DMS 273 (cell line): ENCODE measurements around the gene NTM.

Source experiments
- DNase-seq: peaks from one replicate; lab custom pipeline; 2025; ENCODE audit not compliant: unreplicated experiment; lab: John Stamatoyannopoulos, UW

The NTM gene

DNA sequence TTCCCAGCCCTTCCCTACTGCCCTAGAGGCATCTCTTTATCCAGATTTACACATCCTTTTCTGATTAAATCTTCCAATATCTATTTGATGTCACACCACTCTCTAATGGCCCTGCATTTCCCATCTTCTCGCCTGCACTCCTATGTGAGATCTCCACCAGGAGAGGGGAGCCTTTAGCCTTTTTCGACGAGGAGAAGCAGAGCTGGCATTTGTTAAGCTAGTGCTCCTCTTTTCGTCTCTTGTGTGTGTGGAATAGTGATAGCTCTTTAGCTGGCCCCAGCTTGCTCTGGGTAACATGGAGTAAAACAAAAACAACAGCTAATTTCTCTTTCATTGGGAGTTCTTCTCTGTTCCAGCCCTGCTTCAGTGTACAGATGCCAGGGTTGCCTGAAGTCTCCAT lies 536.5 kb downstream of the NTM start:
- no peak for DNase-seq

DNA sequence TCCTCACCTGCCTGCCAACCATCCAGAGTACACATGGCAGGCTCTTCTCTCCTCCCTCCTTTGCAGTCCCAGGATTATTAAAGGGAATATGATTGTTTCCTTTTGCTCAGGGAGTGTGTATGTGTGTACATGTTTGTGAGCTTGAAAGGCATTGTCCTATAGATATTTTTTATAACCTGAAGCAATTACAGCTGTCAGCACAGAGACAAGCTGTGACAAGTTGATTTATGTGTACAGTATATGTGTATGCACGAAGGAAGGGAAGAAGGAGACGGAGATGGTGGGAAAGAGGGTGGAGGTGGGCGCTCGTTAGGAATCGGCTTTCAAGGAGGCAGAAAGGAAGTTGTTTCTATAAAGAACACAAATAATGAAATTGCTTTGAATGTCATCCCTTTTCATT lies 537.0 kb downstream of the NTM start:
- no peak for DNase-seq

DNA sequence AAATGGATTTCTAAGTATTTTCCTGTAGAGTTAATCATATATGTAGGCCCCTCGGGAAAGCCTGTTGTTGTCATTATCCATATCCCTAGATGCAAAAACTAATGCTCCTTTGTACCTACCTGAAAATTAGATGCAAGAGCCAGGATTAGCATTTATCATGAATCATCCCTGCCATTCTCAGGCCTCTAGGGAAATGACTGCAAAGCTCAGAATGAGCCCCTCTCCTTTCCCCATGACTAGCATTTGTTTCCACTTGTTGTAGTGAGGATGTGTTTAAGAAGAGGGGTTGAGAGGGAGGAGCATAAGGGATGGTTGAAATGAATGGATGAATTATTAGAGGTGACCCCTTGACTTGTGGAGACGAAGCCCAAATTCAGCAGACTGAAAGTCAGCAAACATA lies 537.9 kb downstream of the NTM start:
- DNase-seq = no peak

DNA sequence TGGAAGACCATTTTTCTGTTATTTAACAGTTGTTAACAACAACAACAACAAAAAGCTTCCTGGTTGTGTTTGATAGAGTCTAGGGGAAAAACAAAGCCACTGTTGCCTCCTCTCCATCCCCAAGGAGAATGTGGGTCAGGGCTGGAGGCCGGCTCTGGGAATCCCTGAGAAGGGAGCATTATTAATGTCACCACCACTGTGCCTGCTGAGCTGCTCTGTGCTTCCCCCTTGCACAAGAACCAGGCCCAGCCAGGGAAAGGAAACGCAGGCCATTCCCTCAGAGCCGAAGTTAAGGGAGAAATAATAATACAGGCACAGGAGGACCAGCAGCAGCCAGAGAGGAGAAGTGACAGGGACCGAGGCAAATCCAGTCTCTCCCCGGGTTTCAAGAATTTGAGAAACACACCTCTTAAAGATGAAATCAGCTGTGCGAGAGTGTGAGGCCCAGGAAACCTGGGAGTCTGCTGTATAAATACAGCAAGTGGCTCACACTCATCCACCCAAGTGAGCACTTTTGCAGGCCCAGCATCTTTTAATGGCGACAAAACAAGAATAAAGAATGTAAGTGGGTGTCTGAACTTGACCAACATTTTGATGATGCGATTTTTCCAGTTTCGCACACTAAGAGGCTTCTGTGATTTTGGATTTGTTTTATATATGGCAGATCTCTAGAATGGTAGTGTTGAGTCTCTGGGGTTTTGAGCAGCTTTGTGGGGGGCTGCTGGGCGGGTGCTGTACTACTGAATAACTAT lies 539.2 kb downstream of the NTM start:
- no peak for DNase-seq

DNA sequence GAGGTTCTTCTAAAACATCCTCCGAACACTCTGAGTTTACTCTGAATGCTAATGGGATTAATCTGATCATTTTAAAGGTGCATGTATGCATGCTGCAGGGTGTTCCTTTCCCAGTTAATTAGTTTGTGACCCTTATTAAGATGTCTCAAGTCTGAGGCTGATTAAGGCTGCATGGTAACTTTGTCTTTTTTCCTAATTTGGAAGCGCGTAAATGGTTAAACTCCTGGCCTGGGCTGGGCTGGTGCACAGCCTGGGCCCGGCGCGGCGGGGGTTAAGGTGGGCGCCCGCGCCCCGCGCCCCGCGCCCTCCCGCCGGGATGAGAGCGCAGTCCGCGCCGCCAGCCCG lies 539.7 kb downstream of the NTM start:
- no peak for DNase-seq

DNA sequence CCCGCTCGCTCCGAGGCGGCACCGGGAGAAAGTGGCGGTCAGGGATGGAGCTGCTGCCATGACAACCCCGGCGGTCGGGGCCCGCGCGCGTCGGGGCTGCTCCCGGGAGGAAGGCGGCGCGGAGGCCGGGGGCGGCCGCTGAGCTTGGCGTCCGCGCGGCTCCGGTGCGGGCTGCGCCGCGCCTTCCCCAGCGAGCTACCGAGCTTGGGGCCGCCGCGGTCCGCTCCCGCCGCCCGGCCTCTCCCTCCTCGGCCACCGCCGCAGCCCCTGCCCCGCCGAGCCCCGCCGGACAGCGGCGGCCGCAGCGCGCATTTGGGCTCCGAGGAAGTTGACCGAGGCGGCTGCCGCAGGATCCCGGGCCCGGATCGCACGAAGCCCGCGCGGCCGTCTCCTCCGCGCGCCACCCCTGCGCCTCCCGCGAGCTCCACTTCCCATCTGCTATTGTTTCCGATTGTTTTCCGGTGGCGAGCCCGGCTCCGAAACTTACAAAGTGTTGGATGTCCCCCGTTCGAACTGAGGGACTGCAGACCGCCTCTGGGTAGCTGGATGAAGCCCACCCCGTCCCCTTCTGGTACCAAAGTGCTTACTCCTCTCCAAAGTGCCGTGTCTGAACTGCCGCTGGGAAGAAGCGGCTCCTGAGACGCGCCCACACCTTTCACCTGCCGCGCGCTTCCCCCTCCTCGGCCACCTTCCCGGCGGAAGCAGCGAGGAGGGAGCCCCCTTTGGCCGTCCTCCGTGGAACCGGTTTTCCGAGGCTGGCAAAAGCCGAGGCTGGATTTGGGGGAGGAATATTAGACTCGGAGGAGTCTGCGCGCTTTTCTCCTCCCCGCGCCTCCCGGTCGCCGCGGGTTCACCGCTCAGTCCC lies 540.3 kb downstream of the NTM start:
- peak; percentile 20 for DNase-seq

DNA sequence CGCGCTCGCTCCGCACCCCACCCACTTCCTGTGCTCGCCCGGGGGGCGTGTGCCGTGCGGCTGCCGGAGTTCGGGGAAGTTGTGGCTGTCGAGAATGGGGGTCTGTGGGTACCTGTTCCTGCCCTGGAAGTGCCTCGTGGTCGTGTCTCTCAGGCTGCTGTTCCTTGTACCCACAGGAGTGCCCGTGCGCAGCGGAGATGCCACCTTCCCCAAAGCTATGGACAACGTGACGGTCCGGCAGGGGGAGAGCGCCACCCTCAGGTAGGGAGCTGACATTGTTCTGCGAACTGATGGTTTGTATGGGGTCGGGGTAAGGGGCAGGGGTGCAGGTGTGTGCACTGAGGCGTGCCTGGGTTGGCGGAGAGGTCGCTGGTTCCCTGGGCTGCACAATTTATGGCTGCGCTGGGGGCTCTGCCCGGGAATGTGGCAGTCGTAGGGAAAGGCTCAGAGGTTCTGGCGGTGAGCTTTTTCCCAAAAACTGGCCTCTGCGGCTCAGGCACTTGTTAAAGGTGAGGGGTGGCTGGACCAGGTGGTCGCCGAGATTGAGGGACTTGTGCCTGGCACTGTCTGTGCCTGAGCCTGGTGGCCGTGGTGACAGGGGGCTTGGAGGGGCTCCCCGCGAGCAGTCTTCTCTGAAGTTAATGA lies 541.1 kb downstream of the NTM start:
- DNase-seq = peak; percentile 1

DNA sequence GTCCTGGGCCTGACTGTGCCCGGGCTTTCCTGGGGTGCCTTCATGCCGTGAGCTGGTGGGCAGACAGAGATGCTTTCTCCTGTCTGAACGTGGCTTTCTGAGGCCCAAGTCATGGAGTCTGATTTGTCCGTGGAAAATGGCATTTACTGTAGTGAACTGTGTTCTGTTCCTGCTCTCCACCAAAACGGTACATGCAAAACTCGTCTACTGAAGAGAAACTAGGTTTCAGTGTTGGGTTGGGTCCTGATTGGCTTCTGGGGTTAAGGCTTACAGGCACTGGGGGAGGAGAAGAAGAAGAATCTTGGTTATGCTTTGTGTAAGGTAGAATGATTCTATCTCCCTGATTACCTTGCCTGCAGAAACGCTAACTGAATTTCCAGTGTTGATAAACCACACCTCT lies 541.7 kb downstream of the NTM start:
- no peak for DNase-seq

DNA sequence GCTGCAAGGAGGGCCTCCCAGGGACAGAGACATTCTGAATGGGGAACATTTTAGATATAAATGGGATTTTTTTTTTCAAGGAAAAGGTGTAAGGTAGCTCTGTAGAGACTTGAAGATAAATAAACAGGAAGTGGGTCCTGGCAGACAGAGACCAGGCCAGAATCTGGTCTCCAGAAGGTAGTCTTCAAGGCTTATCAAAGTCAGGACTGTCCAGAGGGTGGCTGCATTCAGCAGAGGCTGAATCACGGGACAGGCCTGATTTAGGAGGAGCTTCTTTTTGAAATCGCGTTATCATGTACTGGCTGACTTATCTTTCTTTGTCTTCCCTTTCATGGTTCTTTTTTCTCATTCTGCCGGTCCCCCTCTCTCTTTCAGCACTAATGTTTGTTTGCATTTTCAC lies 542.9 kb downstream of the NTM start:
- DNase-seq = no peak

DNA sequence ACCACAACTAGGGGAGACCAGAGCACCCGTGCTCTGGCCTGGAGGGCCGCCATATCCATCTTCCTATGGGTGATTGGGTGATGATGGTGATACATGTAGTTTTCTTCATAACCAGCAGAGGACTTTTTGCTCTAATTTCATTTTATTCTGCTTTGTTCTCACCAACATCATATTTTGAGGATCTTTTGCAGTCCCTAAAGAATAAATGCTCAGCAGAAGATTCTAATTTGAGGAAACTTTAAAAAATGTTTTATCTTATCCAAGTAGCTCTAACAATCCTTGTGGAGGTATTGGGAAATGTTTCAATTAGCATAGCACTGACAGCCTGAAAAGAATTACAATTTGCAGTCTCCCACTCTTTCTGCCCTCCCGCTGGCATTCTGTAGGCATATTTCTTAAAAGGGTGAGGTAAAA lies 544.0 kb downstream of the NTM start:
- DNase-seq = no peak

DNA sequence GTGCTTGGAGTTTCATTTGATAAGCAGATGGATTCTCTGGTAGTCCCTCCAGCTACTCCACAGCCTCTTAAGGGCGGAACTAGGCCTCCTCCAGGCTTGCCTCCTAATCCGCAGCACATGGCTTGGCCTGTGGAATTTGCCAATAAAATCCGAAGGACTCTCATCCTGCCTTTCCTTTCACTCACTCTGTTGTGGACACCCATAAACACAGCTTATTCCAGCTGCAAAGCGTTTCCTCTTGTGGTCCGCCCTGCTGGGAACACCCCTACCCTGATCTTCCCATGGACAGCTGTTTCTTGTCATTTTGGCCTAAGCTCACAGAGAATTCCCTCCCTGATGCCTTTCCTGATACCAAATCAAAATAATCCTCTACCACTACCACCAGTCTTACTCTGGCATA lies 546.2 kb downstream of the NTM start:
- no peak for DNase-seq

DNA sequence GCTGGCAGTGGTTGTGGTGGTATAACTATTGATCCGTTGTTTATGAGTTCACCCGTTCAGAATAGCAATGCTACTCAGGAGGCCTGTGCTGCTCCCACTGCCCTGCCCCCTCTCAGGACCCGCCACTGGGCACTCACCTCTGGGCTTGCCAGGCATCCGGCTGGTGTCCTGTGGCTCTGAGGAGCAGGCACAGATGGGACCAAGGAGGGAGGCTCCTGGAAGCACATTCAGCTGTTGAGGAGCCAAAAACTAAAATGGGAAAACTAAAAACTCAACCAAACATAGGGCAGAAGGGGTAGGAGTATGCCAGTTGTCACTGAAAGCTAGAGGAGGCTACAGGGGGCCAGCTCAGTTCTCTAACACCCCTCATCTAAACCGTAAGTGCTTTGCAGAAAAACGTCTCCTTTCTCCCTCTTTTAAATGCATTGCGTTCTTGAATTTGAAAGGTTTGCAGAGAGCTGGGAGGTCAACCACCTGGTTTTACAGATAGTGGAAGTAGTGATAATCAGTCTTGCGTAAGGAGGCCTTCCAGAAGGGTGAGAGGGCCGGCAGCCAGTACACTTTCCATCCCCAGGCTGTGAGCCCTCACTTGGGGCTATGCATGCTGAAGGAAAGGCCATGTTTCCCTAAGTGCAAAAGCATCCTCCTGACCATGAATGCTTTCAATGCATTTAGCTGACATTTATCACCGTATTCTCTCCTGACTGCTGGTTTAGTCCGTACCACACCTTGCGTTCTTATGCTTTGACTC lies 547.4 kb downstream of the NTM start:
- no peak for DNase-seq

DNA sequence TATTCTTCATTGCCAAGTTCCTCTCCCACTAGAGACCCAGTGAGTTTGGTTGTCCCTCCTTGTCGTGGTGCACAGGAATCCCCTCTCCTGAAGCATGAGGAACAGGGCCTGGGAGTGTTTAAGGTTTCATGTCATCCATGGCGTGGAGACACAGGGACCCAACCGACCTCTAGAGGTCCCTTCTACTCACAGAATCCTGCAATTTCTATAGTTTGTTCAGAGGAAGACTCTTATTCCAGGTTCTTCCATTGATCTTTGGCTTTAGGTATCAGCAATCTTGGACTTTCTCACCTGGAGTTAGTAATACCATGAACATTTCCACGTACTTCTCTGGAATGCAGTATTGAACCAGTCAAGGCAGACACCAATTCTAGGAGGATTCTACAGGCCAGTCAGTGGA lies 548.2 kb downstream of the NTM start:
- no peak for DNase-seq

DNA sequence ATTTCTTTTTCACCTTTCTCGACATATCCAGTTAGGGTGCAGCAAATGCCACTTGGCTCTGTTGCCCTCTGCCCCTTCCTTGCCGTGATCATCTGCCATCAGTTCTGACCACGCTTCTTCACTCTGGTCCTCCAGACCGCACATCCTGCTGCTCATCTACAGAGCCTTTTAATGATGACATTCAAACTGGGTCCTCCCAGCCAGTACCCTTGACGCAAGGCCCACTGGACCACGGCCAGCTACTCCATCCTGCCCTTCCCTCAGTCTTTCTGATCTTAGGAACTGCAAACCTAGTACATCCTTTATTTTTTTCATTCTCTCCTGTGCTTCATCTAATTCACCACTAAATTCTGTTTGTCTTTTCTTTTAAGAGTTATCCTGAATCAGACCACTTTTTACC lies 551.8 kb downstream of the NTM start:
- DNase-seq = no peak

DNA sequence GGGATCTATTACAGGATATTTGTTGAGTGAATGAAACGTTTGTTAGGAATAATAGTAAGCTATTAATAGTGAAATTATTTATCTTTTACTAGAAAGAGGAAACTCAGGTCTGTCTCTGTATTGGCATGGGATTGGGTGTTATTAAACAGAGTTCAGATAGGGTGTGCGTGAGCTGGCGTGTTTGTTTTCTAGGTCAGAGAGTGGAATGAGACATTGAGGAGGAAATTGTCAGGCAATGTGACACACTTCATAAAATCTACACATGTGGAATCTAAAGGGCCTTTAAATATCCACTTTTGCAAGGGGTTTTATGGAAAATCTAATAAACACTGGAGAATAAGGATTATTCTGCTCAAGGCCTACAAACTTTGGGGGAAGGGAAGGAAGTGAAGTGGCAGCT lies 552.9 kb downstream of the NTM start:
- DNase-seq = no peak

DNA sequence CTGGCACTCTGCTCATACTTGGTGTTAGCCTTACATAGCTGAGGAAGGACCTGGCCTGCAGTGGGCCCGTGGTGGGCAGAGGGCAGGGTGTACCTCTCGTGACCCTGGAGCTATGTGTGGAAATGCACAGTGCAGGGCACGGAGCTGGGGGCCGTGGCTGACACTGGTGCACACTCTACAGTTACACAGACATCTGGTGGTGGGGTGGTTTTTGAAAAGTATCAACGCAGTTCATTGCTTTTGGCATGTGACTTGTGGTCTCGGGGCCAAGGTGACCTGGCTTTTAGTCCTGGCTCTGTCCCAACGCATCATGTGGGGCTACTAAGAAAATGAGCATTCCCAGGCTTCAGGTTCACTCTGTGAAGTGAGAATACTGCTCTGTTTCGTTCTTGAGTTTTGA lies 553.6 kb downstream of the NTM start:
- no peak for DNase-seq

DNA sequence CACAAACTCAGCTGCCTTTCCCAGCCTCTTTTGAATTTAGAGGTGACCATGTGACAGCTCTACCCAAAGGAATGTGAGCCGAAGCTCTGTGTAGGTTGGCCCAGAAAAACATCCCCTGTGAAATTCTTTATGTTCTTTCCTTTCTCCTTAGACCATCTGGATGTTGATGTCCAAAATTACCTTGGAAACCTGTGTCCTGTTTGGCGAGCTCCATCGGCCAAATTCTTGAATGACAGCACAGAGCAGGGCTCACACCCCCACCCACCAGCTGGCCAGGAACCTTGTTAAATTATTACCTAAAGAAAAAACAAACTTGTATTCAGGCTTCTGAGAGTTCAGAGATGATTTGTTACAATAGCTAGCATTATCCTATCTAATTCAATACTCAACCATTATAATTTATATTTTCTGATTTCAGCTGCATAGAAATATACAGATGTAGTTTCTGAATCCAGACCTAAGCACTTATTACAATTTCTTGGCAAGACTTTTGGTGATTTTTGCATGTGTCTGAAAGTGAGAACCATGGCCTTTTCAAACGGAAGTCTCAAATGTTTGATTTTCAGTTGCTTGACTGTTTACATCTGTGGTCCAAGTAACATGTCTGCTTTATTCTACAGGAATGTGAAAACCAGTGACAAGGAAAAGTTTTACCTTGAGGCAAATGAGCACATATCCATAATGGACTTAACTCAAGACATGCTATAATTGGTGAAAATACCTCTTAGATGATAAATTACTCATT lies 554.2 kb downstream of the NTM start:
- DNase-seq = no peak

DNA sequence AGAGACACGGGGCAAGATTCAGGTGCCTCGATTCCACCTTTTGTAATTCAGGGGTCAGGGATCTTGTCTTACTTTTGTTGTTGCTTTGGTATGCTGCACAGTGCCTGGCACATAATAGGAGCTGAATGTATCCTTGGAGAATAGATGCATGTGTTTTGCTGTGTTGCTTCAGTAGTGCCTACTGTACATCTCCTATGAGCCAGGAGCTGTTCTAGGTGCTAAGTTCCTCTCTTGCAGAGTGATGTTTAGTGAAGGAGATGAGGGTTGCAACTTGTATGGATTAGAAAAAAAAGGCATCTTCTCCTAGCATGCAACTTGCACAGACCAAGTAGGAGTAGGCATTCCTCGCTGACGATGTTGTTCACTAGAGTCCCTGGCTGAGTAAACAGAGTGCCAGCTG lies 555.4 kb downstream of the NTM start:
- no peak for DNase-seq

DNA sequence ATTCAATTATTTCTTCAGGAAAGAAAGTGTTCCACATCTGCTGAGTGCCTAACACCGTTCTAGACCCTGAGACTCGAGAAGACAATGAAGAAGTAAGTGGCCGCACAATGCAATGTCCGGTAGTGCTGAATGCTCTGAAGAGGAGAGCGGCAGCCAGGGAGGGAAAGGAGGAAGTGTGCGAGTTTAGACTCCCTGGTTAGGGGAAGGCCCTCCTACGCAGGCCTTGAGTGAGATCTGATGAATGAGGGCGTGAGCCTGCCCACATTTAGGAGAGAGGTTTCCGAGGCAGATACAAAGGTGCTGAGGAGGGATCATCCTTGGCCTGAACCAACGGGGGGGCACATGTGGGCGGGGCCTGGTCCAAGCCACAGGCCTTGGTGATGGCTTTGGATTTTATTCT lies 558.6 kb downstream of the NTM start:
- no peak for DNase-seq

DNA sequence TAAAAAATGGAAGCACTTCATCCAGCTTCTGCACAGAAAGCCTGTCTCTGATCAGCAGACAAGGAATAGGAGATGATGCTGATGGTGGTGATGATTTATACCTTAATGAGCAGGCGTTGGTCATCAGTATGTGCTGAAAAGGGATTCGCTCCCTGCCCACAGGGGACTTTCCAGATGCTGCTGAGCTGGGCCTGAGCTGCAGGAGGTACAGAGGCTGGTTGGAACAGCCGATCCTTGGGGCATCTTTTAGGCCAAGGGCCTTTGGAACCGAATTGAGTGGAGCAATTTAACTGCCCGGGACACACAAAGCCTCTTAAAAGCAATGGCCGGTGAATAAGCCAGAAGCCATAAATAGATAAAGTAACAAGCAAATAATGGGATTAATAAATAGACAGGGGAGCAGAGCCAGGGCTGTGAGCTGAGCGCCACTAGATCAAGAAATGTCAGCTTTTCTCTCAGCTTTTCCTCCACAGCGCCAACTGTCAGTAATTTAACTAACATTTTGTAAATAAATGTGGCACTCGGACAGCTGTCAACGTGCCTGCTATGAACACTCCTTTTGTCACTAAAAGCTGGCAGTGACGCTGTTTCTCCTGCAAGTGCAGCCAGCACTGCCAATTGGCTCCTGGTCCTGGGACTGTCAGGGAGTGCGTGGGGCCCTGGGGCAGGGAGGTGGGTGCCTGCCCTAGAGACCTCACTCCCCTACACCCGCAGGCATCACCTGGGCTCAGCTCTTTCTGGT lies 562.3 kb downstream of the NTM start:
- no peak for DNase-seq
